ENCODE results near the gene CYP4F8.
"Not testable (repeated sequence)": the region's sequence is repeated elsewhere in the genome, so short reads cannot be mapped to it uniquely, and the experiment has no call there.

DNA sequence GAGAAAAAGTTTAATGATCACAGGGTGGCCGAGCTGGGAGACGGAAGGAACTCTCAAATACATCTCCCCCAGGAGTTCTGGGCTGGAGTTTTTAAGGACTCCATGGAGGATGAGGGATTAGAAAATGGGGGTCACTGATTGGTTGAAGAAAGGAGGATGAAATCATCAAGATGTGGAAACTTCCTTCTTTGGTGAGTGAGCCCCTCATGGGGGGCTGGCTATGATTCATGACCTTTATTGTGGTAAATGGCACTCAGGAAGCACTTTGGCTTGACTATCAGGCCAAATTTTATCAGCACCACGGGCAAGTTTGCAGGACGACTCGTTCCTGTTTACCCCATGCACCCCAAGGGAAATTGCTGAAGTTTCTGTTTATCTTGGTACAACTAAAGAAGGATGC is 22.5 kb upstream of the CYP4F8 start:
- TF ChIP-seq POLR2A (IDR thresholded peaks at IDR 0.05): not testable (repeated sequence)
- TF ChIP-seq, protein P1, sequence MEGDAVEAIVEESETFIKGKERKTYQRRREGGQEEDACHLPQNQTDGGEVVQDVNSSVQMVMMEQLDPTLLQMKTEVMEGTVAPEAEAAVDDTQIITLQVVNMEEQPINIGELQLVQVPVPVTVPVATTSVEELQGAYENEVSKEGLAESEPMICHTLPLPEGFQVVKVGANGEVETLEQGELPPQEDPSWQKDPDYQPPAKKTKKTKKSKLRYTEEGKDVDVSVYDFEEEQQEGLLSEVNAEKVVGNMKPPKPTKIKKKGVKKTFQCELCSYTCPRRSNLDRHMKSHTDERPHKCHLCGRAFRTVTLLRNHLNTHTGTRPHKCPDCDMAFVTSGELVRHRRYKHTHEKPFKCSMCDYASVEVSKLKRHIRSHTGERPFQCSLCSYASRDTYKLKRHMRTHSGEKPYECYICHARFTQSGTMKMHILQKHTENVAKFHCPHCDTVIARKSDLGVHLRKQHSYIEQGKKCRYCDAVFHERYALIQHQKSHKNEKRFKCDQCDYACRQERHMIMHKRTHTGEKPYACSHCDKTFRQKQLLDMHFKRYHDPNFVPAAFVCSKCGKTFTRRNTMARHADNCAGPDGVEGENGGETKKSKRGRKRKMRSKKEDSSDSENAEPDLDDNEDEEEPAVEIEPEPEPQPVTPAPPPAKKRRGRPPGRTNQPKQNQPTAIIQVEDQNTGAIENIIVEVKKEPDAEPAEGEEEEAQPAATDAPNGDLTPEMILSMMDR (IDR thresholded peaks at IDR 0.05): not testable (repeated sequence)

All from lower leg skin (tissue), 3 donors.